ENCODE data around the gene SV2C. TPM values are rescaled to one million over a fixed set of nuclear protein-coding genes. Genes with fewer than 3 reads are reported as not detected.
A peak's percentile ranks its signal among the peaks of the same experiment; 100 is the strongest.

SV2C gene
- total and polyA plus RNA-seq, 4 donors, result 0.01 to 0.40 (median 0.37) TPM; not detected in 1

GRCh38 chr5:76074487-76075065, 8.6 kb upstream of the SV2C start:
- Histone ChIP-seq H3K9me3 (ENCODE audit: control insufficient read depth in 4 of 4, insufficient read depth in 3 of 4, low read length in 3 of 4) (no peaks in the 10 kb centered on the region), H3K27ac (ENCODE audit: low read depth in 1 of 2, low read length in 1 of 2) (no peak overlapping the region), H3K9ac (ENCODE audit: insufficient read depth in 1 of 2, low read length in 2 of 2) (no peak overlapping the region), H3K36me3 (ENCODE audit: control insufficient read depth in 4 of 4, insufficient read depth in 4 of 4, low read length in 4 of 4) (no peaks in the 10 kb centered on the region), H3K4me1 (ENCODE audit: control insufficient read depth in 5 of 5, insufficient read depth in 5 of 5, low read length in 5 of 5) (no peaks in the 10 kb centered on the region), H3K4me3 (no peak overlapping the region), H3K27me3 (ENCODE audit: control insufficient read depth in 3 of 3, insufficient read depth in 3 of 3, low read length in 2 of 3) (peaks cover 0 to 31% (median 10%) of the 10 kb centered on the region in 3 donors)
- WGBS, 2 donors, result 48% methylated on average over 2 of the region's 2 CpGs
- peak; percentile 35 for TF ChIP-seq CTCF (IDR thresholded peaks at IDR 0.05; ENCODE audit: control extremely low read depth, extremely low read depth)
- no peak for DNase-seq
- no peak for ATAC-seq (ENCODE audit: insufficient read depth, low FRiP score)

- TF ChIP-seq CTCF (IDR thresholded peaks at IDR 0.05; ENCODE audit: control extremely low read depth, extremely low read depth), result no peak
- H3K4me1 ChIP-seq (ENCODE audit: control insufficient read depth in 5 of 5, insufficient read depth in 5 of 5, low read length in 5 of 5), result peaks cover 0 to 15% (median 0%) of the 10 kb centered on the region in 5 donors
- H3K9me3 ChIP-seq (ENCODE audit: control insufficient read depth in 4 of 4, insufficient read depth in 3 of 4, low read length in 3 of 4), result peaks cover 0 to 10% (median 0%) of the 10 kb centered on the region in 4 donors
- WGBS, 2 donors, result 4 to 5% methylated on average over 45 of the region's 45 CpGs
- H3K9ac ChIP-seq (ENCODE audit: insufficient read depth in 1 of 2, low read length in 2 of 2), result no peak overlapping the region
- H3K4me3 ChIP-seq, result no peak overlapping the region
- ATAC-seq (ENCODE audit: insufficient read depth, low FRiP score) (no peak), DNase-seq (no peak)
- no peaks in the 10 kb centered on the region for H3K36me3 ChIP-seq (ENCODE audit: control insufficient read depth in 4 of 4, insufficient read depth in 4 of 4, low read length in 4 of 4)
- H3K27ac ChIP-seq (ENCODE audit: low read depth in 1 of 2, low read length in 1 of 2), result no peak overlapping the region
- peaks cover 16 to 76% (median 62%) of the 10 kb centered on the region in 3 donors for H3K27me3 ChIP-seq (ENCODE audit: control insufficient read depth in 3 of 3, insufficient read depth in 3 of 3, low read length in 2 of 3)
These were observed 1.1 kb upstream of the SV2C start for GRCh38 chr5:76081811-76082771.

DNA sequence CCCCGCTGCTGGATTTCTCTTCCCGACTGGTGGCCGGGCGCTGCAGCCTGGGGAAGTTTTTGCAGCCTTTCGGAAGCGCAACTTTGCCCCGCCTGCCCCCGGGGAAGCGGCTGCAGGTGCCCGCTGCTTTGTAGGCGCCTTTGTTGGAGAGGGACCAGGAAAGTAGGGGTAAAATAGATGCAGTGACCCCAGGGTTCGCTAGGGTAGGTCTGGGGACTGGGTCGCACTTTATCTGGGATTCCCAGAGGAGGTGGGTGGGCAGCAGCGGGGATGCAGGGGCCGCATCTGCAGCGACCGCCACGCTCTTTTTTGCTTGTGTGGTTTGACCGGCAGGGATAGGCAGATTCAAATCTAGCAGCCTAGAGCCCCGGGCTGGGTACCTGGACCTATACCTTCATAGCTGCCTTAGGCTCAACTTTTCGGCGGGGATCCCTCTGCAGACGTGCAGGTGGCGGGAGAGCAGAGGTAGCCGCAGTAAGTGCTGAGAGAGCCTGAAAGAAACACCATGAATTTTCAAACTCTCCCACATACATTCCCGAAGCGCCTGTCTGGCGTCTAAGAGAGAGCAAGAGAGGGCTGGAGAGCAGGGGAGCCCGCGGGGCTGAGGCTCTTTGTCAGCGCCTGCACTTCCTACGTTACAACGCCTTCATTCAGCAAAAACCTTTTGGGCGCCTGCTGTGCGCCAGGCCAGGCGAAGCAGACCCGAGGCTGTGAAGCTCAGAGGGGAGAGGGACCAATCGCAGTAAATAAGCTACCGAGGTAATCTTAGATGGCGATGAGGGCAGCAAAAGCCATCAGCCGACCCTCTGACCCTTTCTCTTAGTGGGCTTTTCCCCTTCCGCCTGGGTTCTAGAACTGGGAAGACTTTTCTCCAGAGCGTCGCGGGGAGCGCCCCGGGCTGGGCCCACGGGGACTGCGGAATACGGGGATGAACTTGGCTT, 642 bp downstream of the SV2C start:
- Histone ChIP-seq H3K36me3 (ENCODE audit: control insufficient read depth in 4 of 4, insufficient read depth in 4 of 4, low read length in 4 of 4) (no peaks in the 10 kb centered on the region), H3K9me3 (ENCODE audit: control insufficient read depth in 4 of 4, insufficient read depth in 3 of 4, low read length in 3 of 4) (peaks cover 0 to 10% (median 0%) of the 10 kb centered on the region in 4 donors), H3K27me3 (ENCODE audit: control insufficient read depth in 3 of 3, insufficient read depth in 3 of 3, low read length in 2 of 3) (peaks cover 16 to 80% (median 68%) of the 10 kb centered on the region in 3 donors), H3K4me3 (peak overlapping the region; percentile 36), H3K27ac (ENCODE audit: low read depth in 1 of 2, low read length in 1 of 2) (no peak overlapping the region), H3K4me1 (ENCODE audit: control insufficient read depth in 5 of 5, insufficient read depth in 5 of 5, low read length in 5 of 5) (peaks cover 0 to 15% (median 0%) of the 10 kb centered on the region in 5 donors), H3K9ac (ENCODE audit: insufficient read depth in 1 of 2, low read length in 2 of 2) (no peak overlapping the region)
- 1 to 2% methylated on average over 45 to 50 of the region's 50 CpGs for WGBS, 2 donors
- ATAC-seq (ENCODE audit: insufficient read depth, low FRiP score) (no peak), DNase-seq (no peak)
- TF ChIP-seq CTCF (IDR thresholded peaks at IDR 0.05; ENCODE audit: control extremely low read depth, extremely low read depth), result no peak
